ENCODE measurements around the gene FES.

Gene FES

DNA sequence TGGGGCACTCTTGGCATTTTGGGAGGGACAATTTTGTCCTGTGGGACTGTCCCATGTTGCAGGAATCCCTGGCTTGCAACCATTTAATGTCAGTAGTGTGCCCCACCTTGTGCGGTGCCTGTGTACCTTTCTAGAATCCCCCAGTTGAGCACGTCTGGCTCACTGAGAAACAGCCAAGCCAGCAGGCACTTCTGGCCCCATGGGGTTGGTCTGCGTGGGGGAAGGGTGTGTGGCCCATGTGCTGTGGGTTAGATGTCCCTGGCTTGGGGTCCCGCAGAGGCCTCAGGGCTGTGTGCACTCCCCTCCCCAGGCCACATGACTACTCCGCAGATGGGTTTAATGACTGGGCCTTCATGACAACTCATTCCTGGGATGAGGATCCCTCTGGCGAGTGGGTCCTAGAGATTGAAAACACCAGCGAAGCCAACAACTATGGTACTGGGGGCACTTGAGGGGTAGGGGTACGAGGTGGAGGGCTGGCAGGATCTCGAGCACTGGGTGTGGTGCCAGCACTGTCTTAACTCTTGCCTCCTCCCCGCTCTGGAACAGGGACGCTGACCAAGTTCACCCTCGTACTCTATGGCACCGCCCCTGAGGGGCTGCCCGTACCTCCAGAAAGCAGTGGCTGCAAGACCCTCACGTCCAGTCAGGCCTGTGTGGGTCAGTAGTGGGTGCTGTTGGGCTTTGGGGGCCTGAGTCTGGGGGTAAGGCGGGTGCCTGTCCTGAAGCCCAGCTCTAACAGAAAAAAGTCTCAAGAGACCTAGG is 3.7 kb upstream of the FES start:
- no peak overlapping the region for H3K4me3 ChIP-seq (ENCODE audit: low read depth, low read length)
- TF ChIP-seq, protein P1, sequence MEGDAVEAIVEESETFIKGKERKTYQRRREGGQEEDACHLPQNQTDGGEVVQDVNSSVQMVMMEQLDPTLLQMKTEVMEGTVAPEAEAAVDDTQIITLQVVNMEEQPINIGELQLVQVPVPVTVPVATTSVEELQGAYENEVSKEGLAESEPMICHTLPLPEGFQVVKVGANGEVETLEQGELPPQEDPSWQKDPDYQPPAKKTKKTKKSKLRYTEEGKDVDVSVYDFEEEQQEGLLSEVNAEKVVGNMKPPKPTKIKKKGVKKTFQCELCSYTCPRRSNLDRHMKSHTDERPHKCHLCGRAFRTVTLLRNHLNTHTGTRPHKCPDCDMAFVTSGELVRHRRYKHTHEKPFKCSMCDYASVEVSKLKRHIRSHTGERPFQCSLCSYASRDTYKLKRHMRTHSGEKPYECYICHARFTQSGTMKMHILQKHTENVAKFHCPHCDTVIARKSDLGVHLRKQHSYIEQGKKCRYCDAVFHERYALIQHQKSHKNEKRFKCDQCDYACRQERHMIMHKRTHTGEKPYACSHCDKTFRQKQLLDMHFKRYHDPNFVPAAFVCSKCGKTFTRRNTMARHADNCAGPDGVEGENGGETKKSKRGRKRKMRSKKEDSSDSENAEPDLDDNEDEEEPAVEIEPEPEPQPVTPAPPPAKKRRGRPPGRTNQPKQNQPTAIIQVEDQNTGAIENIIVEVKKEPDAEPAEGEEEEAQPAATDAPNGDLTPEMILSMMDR (IDR thresholded peaks at IDR 0.05; ENCODE audit: insufficient read depth, low read depth, low read length, missing control alignments), result no peak
- no peak for DNase-seq (ENCODE audit: low read depth)

DNA sequence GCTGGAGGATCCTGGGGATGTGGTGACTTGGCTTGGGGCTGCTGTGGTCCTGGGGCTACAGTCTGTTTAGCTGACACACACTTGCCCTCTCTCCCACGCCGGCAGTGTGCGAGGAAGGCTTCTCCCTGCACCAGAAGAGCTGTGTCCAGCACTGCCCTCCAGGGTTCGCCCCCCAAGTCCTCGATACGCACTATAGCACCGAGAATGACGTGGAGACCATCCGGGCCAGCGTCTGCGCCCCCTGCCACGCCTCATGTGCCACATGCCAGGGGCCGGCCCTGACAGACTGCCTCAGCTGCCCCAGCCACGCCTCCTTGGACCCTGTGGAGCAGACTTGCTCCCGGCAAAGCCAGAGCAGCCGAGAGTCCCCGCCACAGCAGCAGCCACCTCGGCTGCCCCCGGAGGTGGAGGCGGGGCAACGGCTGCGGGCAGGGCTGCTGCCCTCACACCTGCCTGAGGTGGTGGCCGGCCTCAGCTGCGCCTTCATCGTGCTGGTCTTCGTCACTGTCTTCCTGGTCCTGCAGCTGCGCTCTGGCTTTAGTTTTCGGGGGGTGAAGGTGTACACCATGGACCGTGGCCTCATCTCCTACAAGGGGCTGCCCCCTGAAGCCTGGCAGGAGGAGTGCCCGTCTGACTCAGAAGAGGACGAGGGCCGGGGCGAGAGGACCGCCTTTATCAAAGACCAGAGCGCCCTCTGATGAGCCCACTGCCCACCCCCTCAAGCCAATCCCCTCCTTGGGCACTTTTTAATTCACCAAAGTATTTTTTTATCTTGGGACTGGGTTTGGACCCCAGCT is 2.9 kb upstream of the FES start:
- no peak for DNase-seq (ENCODE audit: low read depth)
- TF ChIP-seq, protein P1 (IDR thresholded peaks at IDR 0.05; ENCODE audit: insufficient read depth, low read depth, low read length, missing control alignments), result no peak
- no peak overlapping the region for H3K4me3 ChIP-seq (ENCODE audit: low read depth, low read length)

DNA sequence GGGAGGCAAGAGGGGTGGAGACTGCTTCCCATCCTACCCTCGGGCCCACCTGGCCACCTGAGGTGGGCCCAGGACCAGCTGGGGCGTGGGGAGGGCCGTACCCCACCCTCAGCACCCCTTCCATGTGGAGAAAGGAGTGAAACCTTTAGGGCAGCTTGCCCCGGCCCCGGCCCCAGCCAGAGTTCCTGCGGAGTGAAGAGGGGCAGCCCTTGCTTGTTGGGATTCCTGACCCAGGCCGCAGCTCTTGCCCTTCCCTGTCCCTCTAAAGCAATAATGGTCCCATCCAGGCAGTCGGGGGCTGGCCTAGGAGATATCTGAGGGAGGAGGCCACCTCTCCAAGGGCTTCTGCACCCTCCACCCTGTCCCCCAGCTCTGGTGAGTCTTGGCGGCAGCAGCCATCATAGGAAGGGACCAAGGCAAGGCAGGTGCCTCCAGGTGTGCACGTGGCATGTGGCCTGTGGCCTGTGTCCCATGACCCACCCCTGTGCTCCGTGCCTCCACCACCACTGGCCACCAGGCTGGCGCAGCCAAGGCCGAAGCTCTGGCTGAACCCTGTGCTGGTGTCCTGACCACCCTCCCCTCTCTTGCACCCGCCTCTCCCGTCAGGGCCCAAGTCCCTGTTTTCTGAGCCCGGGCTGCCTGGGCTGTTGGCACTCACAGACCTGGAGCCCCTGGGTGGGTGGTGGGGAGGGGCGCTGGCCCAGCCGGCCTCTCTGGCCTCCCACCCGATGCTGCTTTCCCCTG is 2.2 kb upstream of the FES start:
- DNase-seq (ENCODE audit: low read depth), result no peak
- no peak overlapping the region for H3K4me3 ChIP-seq (ENCODE audit: low read depth, low read length)
- TF ChIP-seq, protein P1 (IDR thresholded peaks at IDR 0.05; ENCODE audit: insufficient read depth, low read depth, low read length, missing control alignments), result no peak

DNA sequence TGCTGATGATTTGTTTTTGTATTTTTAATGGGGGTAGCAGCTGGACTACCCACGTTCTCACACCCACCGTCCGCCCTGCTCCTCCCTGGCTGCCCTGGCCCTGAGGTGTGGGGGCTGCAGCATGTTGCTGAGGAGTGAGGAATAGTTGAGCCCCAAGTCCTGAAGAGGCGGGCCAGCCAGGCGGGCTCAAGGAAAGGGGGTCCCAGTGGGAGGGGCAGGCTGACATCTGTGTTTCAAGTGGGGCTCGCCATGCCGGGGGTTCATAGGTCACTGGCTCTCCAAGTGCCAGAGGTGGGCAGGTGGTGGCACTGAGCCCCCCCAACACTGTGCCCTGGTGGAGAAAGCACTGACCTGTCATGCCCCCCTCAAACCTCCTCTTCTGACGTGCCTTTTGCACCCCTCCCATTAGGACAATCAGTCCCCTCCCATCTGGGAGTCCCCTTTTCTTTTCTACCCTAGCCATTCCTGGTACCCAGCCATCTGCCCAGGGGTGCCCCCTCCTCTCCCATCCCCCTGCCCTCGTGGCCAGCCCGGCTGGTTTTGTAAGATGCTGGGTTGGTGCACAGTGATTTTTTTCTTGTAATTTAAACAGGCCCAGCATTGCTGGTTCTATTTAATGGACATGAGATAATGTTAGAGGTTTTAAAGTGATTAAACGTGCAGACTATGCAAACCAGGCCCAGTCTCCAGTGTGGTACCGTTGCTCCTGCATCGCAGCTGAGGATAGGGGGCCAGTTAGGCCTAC is 1.4 kb upstream of the FES start:
- no peak overlapping the region for H3K4me3 ChIP-seq (ENCODE audit: low read depth, low read length)
- DNase-seq (ENCODE audit: low read depth), result no peak
- TF ChIP-seq, protein P1 (IDR thresholded peaks at IDR 0.05; ENCODE audit: insufficient read depth, low read depth, low read length, missing control alignments), result no peak

DNA sequence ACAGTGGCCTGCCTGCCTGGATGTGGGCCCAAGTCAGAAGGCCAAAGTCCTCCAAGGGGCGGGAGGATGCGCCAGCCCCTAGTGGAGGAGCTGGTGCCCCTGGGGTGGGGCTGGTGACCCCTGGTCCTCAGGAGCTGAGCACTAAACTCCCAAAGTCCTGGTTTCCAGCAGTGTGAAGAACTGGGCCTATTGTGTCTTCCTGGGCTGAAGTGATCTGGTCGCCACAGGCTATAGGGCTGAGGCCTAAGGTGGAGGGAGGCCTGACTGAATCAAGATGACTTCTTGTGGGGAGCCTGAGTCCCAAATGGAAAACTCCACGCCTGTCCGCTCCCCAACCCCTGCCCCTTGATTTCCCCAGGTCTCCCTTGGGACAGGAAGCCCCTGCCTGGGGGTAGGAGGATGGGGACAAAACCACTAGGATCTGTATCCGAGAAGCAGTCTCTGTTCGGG is 753 bp upstream of the FES start:
- DNase-seq (ENCODE audit: low read depth), result no peak
- TF ChIP-seq, protein P1 (IDR thresholded peaks at IDR 0.05; ENCODE audit: insufficient read depth, low read depth, low read length, missing control alignments), result no peak
- H3K4me3 ChIP-seq (ENCODE audit: low read depth, low read length), result no peak overlapping the region

DNA sequence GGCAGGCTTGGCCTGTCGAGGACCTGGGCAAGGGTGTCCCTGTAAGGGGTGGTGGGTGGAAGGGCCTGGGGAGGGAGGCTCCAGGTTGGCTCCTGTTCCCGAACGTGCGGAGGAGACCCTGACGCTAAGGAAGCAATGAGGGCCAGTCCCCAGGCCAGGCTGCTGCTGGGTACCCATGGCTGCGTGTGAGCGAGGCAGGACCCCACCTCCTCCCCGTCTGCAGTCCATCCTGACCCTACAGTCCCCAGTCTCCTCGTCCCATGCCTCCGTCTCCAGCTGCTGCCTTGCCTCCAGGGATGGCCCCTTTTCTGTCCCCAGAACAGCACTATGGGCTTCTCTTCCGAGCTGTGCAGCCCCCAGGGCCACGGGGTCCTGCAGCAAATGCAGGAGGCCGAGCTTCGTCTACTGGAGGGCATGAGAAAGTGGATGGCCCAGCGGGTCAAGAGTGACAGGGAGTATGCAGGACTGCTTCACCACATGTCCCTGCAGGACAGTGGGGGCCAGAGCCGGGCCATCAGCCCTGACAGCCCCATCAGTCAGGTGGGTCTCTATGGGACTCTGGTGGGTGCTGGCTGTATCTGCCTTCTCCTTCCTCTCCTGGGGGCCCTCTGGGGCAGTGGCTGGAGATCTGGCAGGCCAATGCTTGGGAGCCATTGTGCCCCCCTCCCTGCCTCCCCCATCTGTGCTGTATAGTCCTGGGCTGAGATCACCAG is 571 bp downstream of the FES start:
- H3K4me3 ChIP-seq (ENCODE audit: low read depth, low read length), result no peak overlapping the region; the same call in 1 of the 2 replicates
- DNase-seq (ENCODE audit: low read depth), result no peak
- TF ChIP-seq, protein P1 (IDR thresholded peaks at IDR 0.05; ENCODE audit: insufficient read depth, low read depth, low read length, missing control alignments), result no peak

Data from GM12865 (cell line).